Sigmoid colon (tissue), 4 donors: ENCODE results near the gene RIPOR3.

Experiments
- CTCF ChIP-seq, 4 experiments: fragments of 450-650 bp in 3 of 4; fragments of 200-600 bp in 1 of 4; IDR thresholded peaks; one replicate each; pipeline ENCODE4 v1.5.1; 2016 to 2019; ENCODE audit warnings: antibody characterized with exemption in 4 of 4, mild to moderate bottlenecking in 3 of 4, moderate library complexity in 2 of 4
- POLR2A ChIP-seq, 2 donors: fragments of 450-650 bp; IDR thresholded peaks; one replicate each; pipeline ENCODE4 v1.6.1; 2016; ENCODE audit warnings: antibody characterized with exemption in 2 of 2, mild to moderate bottlenecking in 2 of 2, moderate library complexity in 2 of 2
- POLR2AphosphoS5 ChIP-seq, 4 donors: sonication (generic); formaldehyde crosslinking; IDR thresholded peaks; one replicate each; pipeline ENCODE4 v1.6.1; 2017; ENCODE audit warnings: antibody characterized with exemption in 4 of 4

- TF ChIP-seq CTCF (IDR thresholded peaks at IDR 0.05) (no peak), POLR2A (IDR thresholded peaks at IDR 0.05) (no peak), POLR2AphosphoS5 (IDR thresholded peaks at IDR 0.05) (no peak)
Observed at GRCh38 chr20:50716518-50716917, 25.2 kb upstream of the RIPOR3 start.
